ENCODE measurements around the gene MARK2. TPM values are rescaled to one million over a fixed set of nuclear protein-coding genes. Genes with fewer than 3 reads are reported as not detected.

The MARK2 gene
- total RNA-seq, 1 donor from 2014 or later, result 59.8 TPM

- intact Hi-C loops (cut with micrococcal nuclease), result no loop called here
Measured at GRCh38 chr11:63907808-63908530, 69.1 kb downstream of the MARK2 start.

- intact Hi-C loops (cut with micrococcal nuclease), result no loop called here
Measured at GRCh38 chr11:63908631-63909401, 69.9 kb downstream of the MARK2 start.

- intact Hi-C loops (cut with micrococcal nuclease), result no loop called here
Measured at GRCh38 chr11:63909591-63910506, 70.9 kb downstream of the MARK2 start.

GRCh38 chr11:63910675-63911074, 71.8 kb downstream of the MARK2 start:
- intact Hi-C loops (cut with micrococcal nuclease), result no loop called here

- intact Hi-C loops (cut with micrococcal nuclease), result no loop called here
Measured at GRCh38 chr11:63911440-63911839, 72.5 kb downstream of the MARK2 start.

GRCh38 chr11:63911876-63912275, 73.0 kb downstream of the MARK2 start:
- intact Hi-C loops (cut with micrococcal nuclease), result no loop called here

- intact Hi-C loops (cut with micrococcal nuclease), result no loop called here
Measured at GRCh38 chr11:63912678-63913077, 73.8 kb downstream of the MARK2 start.

- intact Hi-C loops (cut with micrococcal nuclease), result no loop called here
Measured at GRCh38 chr11:63913866-63914830, 75.2 kb downstream of the MARK2 start.

- intact Hi-C loops (cut with micrococcal nuclease), result no loop called here
Measured at GRCh38 chr11:63914896-63915691, 76.2 kb downstream of the MARK2 start.

- intact Hi-C loops (cut with micrococcal nuclease), result loop anchor here (2.0 kb wide), 1 partner anchor 23 kb away; the partner anchor contains the start of gene NAA40
Measured at GRCh38 chr11:63915961-63916836, 77.3 kb downstream of the MARK2 start.

GRCh38 chr11:63916837-63917691, 78.2 kb downstream of the MARK2 start, which contains the start of gene RCOR2:
RCOR2 (minus strand) TSS chr11:63917164; CDS start chr11:63916456, 708 bp downstream.
- intact Hi-C loops (cut with micrococcal nuclease), result loop anchor here (2.0 kb wide), 1 partner anchor 22 kb away; the partner anchor contains the start of gene NAA40

- intact Hi-C loops (cut with micrococcal nuclease), result loop anchor here (2.0 kb wide), 1 partner anchor 21 kb away; the partner anchor contains the start of gene NAA40
Measured at GRCh38 chr11:63917692-63918506, 79.0 kb downstream of the MARK2 start.

- intact Hi-C loops (cut with micrococcal nuclease), result no loop called here
Measured at GRCh38 chr11:63918507-63919191, 79.7 kb downstream of the MARK2 start.

- intact Hi-C loops (cut with micrococcal nuclease), result no loop called here
Measured at GRCh38 chr11:63919267-63920125, 80.6 kb downstream of the MARK2 start.
